CD4-positive, alpha-beta T cell (primary cell): ENCODE results near the gene DCTD. TPM values are rescaled to one million over a fixed set of nuclear protein-coding genes. Genes with fewer than 3 reads are reported as not detected.

Source experiments
- ATAC-seq: fragments of 200-7000 bp; cut with Tn5 transposase; one replicate; pipeline ENCODE4 v1.10.0; 2022; ENCODE audit warnings: mild to moderate bottlenecking; ENCODE audit not compliant: poor library complexity
- CTCF ChIA-PET: fragments of 350-600 bp; sonication (Branson Sonifier 250); formaldehyde crosslinking; loops from one replicate; lab custom pipeline; 2021; ENCODE audit warnings: antibody characterized with exemption, inconsistent platforms; lab: Charles Lee
- POLR2A ChIA-PET: fragments of 350-600 bp; sonication (Branson Sonifier 250); formaldehyde crosslinking; loops from one replicate; lab custom pipeline; 2021; ENCODE audit warnings: antibody characterized with exemption, inconsistent platforms; lab: Charles Lee
- DNase-seq, 14 experiments: peaks; one replicate each; pipeline ENCODE4 v3.0.0-alpha.2; 2013 to 2020; ENCODE audit warnings: mixed read lengths in 2 of 14
- H3K27ac ChIP-seq, 2 donors: one replicate each; pipeline versions ENCODE4 v1.5.1 to v1.7.0; 2013; ENCODE audit warnings: low read length in 2 of 2, low read depth in 1 of 2, mild to moderate bottlenecking in 1 of 2
- H3K27me3 ChIP-seq, 2 experiments: 1 replicate in 1 of 2; 2 replicates in 1 of 2; pipeline versions ENCODE4 v1.6.1 to v1.7.0; 2013; ENCODE audit warnings: low read length in 2 of 2, control low read depth in 1 of 2, mild to moderate bottlenecking in 1 of 2, moderate library complexity in 1 of 2; ENCODE audit not compliant: insufficient read depth in 2 of 2, control insufficient read depth in 1 of 2
- H3K36me3 ChIP-seq: one replicate; pipeline ENCODE4 v1.6.1; 2013; ENCODE audit warnings: low read length, control low read depth; ENCODE audit not compliant: insufficient read depth
- H3K4me1 ChIP-seq: one replicate; pipeline ENCODE4 v1.6.1; 2013; ENCODE audit warnings: low read length, control low read depth; ENCODE audit not compliant: insufficient read depth
- H3K4me3 ChIP-seq: one replicate; pipeline ENCODE4 v1.5.1; 2013; ENCODE audit warnings: mild to moderate bottlenecking, low read length, moderate library complexity
- H3K9me3 ChIP-seq, 2 experiments: 1 replicate in 1 of 2; 2 replicates in 1 of 2; pipeline versions ENCODE4 v1.6.1 to v1.7.0; 2013; ENCODE audit warnings: low read length in 2 of 2, mild to moderate bottlenecking in 2 of 2, control low read depth in 1 of 2, moderate library complexity in 1 of 2; ENCODE audit not compliant: control insufficient read depth in 1 of 2, insufficient read depth in 1 of 2
- H3K27ac Mint-ChIP-seq: one replicate; pipeline ENCODE4 v1.8.0; 2020; ENCODE audit warnings: mixed read lengths
- H3K27me3 Mint-ChIP-seq: one replicate; pipeline ENCODE4 v1.8.0; 2021; ENCODE audit warnings: mixed read lengths
- H3K36me3 Mint-ChIP-seq: one replicate; pipeline ENCODE4 v1.8.0; 2021; ENCODE audit warnings: low read depth, mixed read lengths
- H3K4me1 Mint-ChIP-seq: one replicate; pipeline ENCODE4 v1.8.0; 2021; ENCODE audit warnings: low read depth, mixed read lengths
- H3K4me3 Mint-ChIP-seq: one replicate; pipeline ENCODE4 v1.8.0; 2020; ENCODE audit warnings: mild to moderate bottlenecking, mixed read lengths
- H3K9me3 Mint-ChIP-seq: one replicate; pipeline ENCODE4 v1.8.0; 2020; ENCODE audit warnings: mixed read lengths
- intact Hi-C, 2 experiments: fragments of 100-400 bp; cut with DNase I in 1 of 2; cut with micrococcal nuclease in 1 of 2; formaldehyde crosslinking; loops; one replicate each; pipeline versions ENCODE4 v1.15.1 to v1.9.0; 2023 to 2025; cut with DNase I, micrococcal nuclease
- total RNA-seq, 174 experiments: library from RNA in 2 of 174; stranded (reverse) in 2 of 174; gene quantifications; one replicate each; pipeline ENCODE4 v1.2.3 and lab custom pipeline; 2021 to 2026
- TF ChIP-seq, protein P1 (sequence below): fragments of 200-600 bp; IDR thresholded peaks from one replicate; pipeline ENCODE4 v1.8.0; 2022; ENCODE audit warnings: antibody characterized with exemption, mild to moderate bottlenecking

Gene DCTD
- total RNA-seq, 2 experiments from 2014 or later = 49.4 to 54.3 TPM

DNA sequence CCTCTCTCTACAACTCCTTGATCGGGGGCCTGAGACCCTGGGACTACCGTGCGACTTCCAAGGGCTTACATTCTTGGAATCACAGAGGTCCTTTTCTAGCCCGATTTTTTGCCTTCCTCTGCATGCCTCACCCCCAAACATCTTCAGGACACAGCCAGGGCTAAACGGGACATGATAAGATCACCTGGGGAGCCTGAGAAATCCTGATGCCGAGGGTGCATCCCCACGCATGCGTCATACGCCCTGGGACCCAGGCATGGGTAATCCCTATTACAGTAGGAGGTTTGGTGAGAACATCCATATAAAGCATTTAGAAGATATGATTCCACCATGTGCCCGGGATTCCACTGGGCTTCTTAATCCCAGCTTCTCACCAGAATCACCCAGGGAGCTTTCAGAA is 77.1 kb downstream of the DCTD start:
- Histone ChIP-seq H3K9me3 (no peaks in the 10 kb centered on the region), H3K4me1 (no peaks in the 10 kb centered on the region), H3K27ac (no peak overlapping the region), H3K36me3 (no peaks in the 10 kb centered on the region), H3K27me3 (peaks cover 17 to 25% of the 10 kb centered on the region in 2 experiments), H3K4me3 (no peak overlapping the region)
- DNase-seq (no peak), ATAC-seq (no peak)
- TF ChIP-seq, protein P1, sequence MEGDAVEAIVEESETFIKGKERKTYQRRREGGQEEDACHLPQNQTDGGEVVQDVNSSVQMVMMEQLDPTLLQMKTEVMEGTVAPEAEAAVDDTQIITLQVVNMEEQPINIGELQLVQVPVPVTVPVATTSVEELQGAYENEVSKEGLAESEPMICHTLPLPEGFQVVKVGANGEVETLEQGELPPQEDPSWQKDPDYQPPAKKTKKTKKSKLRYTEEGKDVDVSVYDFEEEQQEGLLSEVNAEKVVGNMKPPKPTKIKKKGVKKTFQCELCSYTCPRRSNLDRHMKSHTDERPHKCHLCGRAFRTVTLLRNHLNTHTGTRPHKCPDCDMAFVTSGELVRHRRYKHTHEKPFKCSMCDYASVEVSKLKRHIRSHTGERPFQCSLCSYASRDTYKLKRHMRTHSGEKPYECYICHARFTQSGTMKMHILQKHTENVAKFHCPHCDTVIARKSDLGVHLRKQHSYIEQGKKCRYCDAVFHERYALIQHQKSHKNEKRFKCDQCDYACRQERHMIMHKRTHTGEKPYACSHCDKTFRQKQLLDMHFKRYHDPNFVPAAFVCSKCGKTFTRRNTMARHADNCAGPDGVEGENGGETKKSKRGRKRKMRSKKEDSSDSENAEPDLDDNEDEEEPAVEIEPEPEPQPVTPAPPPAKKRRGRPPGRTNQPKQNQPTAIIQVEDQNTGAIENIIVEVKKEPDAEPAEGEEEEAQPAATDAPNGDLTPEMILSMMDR = no peak
- no peaks in the 10 kb centered on the region for H3K36me3 Mint-ChIP-seq
- peaks cover 59% of the 10 kb centered on the region for H3K27me3 Mint-ChIP-seq
- no peaks in the 10 kb centered on the region for H3K9me3 Mint-ChIP-seq
- no peaks in the 10 kb centered on the region for H3K4me1 Mint-ChIP-seq
- ChIA-PET CTCF (no interaction called here), POLR2A (no interaction called here)
- H3K27ac Mint-ChIP-seq = no peak overlapping the region
- H3K4me3 Mint-ChIP-seq = no peak overlapping the region
- intact Hi-C loops = no loop called here

Other genes with a start within 250 kb of the DCTD start
- 1 to 10 TPM; 4.1 to 4.9 TPM for gene WWC2, start 181.9 kb upstream of the DCTD start, total RNA-seq